Liver (tissue), 9 donors: Measurements from ENCODE around the gene FCHO2. TPM values are rescaled to one million over a fixed set of nuclear protein-coding genes. Genes with fewer than 3 reads are reported as not detected.

Experiments
- DNase-seq: peaks from one replicate; pipeline ENCODE4 v3.0.0-alpha.2; 2017; ENCODE audit warnings: low spot score
- H3K27ac ChIP-seq, 2 donors: one replicate each; pipeline ENCODE4 v1.7.0; 2013; ENCODE audit warnings: inconsistent platforms in 2 of 2, low read length in 2 of 2, control low read depth in 1 of 2, low read depth in 1 of 2, mild to moderate bottlenecking in 1 of 2
- H3K27me3 ChIP-seq, 4 donors: one replicate each; pipeline versions ENCODE4 v1.6.1 to v1.7.0; 2013; ENCODE audit warnings: low read length in 3 of 4, inconsistent platforms in 1 of 4, mild to moderate bottlenecking in 1 of 4, moderate library complexity in 1 of 4; ENCODE audit not compliant: control insufficient read depth in 4 of 4, insufficient read depth in 4 of 4
- H3K36me3 ChIP-seq, 4 donors: one replicate each; pipeline versions ENCODE4 v1.6.1 to v1.7.0; 2013; ENCODE audit warnings: low read length in 3 of 4, mild to moderate bottlenecking in 3 of 4, low read depth in 1 of 4, moderate library complexity in 1 of 4; ENCODE audit not compliant: control insufficient read depth in 4 of 4, insufficient read depth in 3 of 4
- H3K4me1 ChIP-seq, 4 donors: one replicate each; pipeline versions ENCODE4 v1.6.1 to v1.7.0; 2013; ENCODE audit warnings: low read length in 3 of 4, mild to moderate bottlenecking in 3 of 4, moderate library complexity in 1 of 4; ENCODE audit not compliant: control insufficient read depth in 4 of 4, insufficient read depth in 4 of 4
- H3K4me3 ChIP-seq, 3 donors: one replicate each; pipeline versions ENCODE4 v1.6.1 to v1.7.0; 2013; ENCODE audit warnings: low read length in 3 of 3, control low read depth in 1 of 3, low read depth in 1 of 3, mild to moderate bottlenecking in 1 of 3
- H3K9ac ChIP-seq, 2 donors: one replicate each; pipeline ENCODE4 v1.7.0; 2013; ENCODE audit warnings: low read length in 2 of 2, mild to moderate bottlenecking in 2 of 2, moderate library complexity in 2 of 2, control low read depth in 1 of 2, low read depth in 1 of 2
- H3K9me3 ChIP-seq, 4 donors: one replicate each; pipeline versions ENCODE4 v1.6.1 to v1.7.0; 2013; ENCODE audit warnings: low read length in 3 of 4; ENCODE audit not compliant: control insufficient read depth in 4 of 4
- ATF3 ChIP-seq: IDR thresholded peaks from 2 replicates; pipeline ENCODE4 v1.6.1; 2016; ENCODE audit warnings: antibody characterized with exemption
- CTCF ChIP-seq: fragments of 150-350 bp; IDR thresholded peaks from 2 replicates; pipeline ENCODE4 v1.5.1; 2017; ENCODE audit warnings: improper control_type of control experiment, low read depth, low read length; ENCODE audit not compliant: missing input control
- EGR1 ChIP-seq, 2 donors: IDR thresholded peaks; 2 replicates each; pipeline ENCODE4 v1.6.1; 2016 to 2018; ENCODE audit warnings: antibody characterized with exemption in 2 of 2, low read depth in 2 of 2
- FOXA1 ChIP-seq: IDR thresholded peaks from 2 replicates; pipeline ENCODE4 v1.6.1; 2016; ENCODE audit warnings: antibody characterized with exemption
- FOXA2 ChIP-seq: IDR thresholded peaks from 2 replicates; pipeline ENCODE4 v1.6.1; 2016; ENCODE audit warnings: antibody characterized with exemption
- GABPA ChIP-seq, 2 donors: IDR thresholded peaks in 1 of 2; conservative IDR thresholded peaks in 1 of 2; 2 replicates each; pipeline ENCODE4 v1.6.1; 2016; ENCODE audit warnings: antibody characterized with exemption in 2 of 2, mild to moderate bottlenecking in 1 of 2, moderate library complexity in 1 of 2
- HNF4A ChIP-seq, 2 donors: conservative IDR thresholded peaks; 2 replicates each; pipeline ENCODE4 v1.6.1; 2016; ENCODE audit warnings: antibody characterized with exemption in 2 of 2, mild to moderate bottlenecking in 2 of 2
- HNF4G ChIP-seq: IDR thresholded peaks from 2 replicates; pipeline ENCODE4 v1.6.1; 2016; ENCODE audit warnings: antibody characterized with exemption
- JUND ChIP-seq, 2 donors: IDR thresholded peaks; 2 replicates each; pipeline ENCODE4 v1.6.1; 2016; ENCODE audit warnings: antibody characterized with exemption in 2 of 2
- NR2F2 ChIP-seq: IDR thresholded peaks from 2 replicates; pipeline ENCODE4 v1.6.1; 2016; ENCODE audit warnings: antibody characterized with exemption
- RAD21 ChIP-seq, 2 donors: IDR thresholded peaks; 2 replicates each; pipeline ENCODE4 v1.6.1; 2016; ENCODE audit warnings: antibody characterized with exemption in 2 of 2, mild to moderate bottlenecking in 2 of 2
- REST ChIP-seq: IDR thresholded peaks from 2 replicates; pipeline ENCODE4 v1.6.1; 2016; ENCODE audit warnings: antibody characterized with exemption, mild to moderate bottlenecking
- RXRA ChIP-seq, 2 donors: IDR thresholded peaks; 2 replicates each; pipeline ENCODE4 v1.6.1; 2017 to 2018; ENCODE audit warnings: antibody characterized with exemption in 2 of 2, mild to moderate bottlenecking in 1 of 2
- SP1 ChIP-seq: IDR thresholded peaks from 2 replicates; pipeline ENCODE4 v1.6.1; 2018; ENCODE audit warnings: antibody characterized with exemption, mild to moderate bottlenecking
- TAF1 ChIP-seq: conservative IDR thresholded peaks from 2 replicates; pipeline ENCODE4 v1.6.1; 2016; ENCODE audit warnings: antibody characterized with exemption, mild to moderate bottlenecking
- YY1 ChIP-seq: IDR thresholded peaks from 2 replicates; pipeline ENCODE4 v1.6.1; 2016; ENCODE audit warnings: antibody characterized with exemption, mild to moderate bottlenecking
- WGBS: extraction: QIAGEN DNeasy Blood & Tissue Kit; methylation state at CpG from one replicate; pipeline ENCODE4 v1.1.7; 2013; 5-methylcytosine and 5-hydroxymethylcytosine counted together
- polyA plus RNA-seq, 2 donors: library from polyadenylated mRNA; stranded (reverse) in 1 of 2; unstranded in 1 of 2; fragments of 200-250 nt in 1 of 2; fragments of >200 nt in 1 of 2; fragmentation: Nextera tagmentation in 1 of 2; extraction: Ambion mirVana in 1 of 2; gene quantifications; one replicate each; pipeline versions ENCODE4 v1.2.1 to v1.2.3, GENCODE V29; 2013 to 2015
- total RNA-seq, 2 donors: library from RNA; depleted of rRNA; stranded (reverse); fragments of >200 nt; gene quantifications; one replicate each; pipeline ENCODE4 v1.2.3, GENCODE V29; 2014
- TF ChIP-seq, protein P1 (sequence below): IDR thresholded peaks from 2 replicates; pipeline ENCODE4 v1.6.1; 2016; ENCODE audit warnings: antibody characterized with exemption
- TF ChIP-seq, protein P2 (sequence below): IDR thresholded peaks from 2 replicates; pipeline ENCODE4 v1.6.1; 2016; ENCODE audit warnings: antibody characterized with exemption
- donor health status: healthy.
- donor health status: healthy.
- donor health status: healthy.
- donor health status: healthy.
- donor health status: healthy.

Gene FCHO2
- total and polyA plus RNA-seq, 4 donors, result 5.3 to 37.5 (median 9.3) TPM

- no peak for TF ChIP-seq ATF3
Measured at GRCh38 chr5:73129143-73129542, 173.3 kb downstream of the FCHO2 start (continued).

DNA sequence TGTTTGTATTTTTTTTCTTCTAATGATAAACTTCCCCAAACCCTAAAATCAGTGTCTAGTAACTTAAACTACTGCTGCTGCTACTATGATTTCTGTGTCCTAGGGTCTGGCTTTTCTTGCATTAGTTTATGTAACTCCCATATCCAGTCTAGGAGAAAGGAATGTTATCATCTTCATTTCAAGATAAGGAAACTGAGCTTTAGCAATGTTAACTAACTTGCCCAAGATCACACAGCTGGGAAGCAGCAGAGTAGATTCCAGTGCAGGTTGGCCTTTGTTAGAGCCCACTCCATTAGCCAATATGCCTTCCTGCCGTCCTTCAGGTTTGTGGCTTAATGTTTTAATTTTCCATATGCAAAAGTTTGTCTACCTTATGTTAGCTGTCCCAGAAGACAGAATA is 175.0 kb downstream of the FCHO2 start:
- WGBS, result 88% methylated on average over 1 of the region's 1 CpG
- Histone ChIP-seq H3K27ac (no peak overlapping the region), H3K9me3 (no peaks in the 10 kb centered on the region), H3K4me3 (no peak overlapping the region), H3K36me3 (no peaks in the 10 kb centered on the region), H3K9ac (no peak overlapping the region), H3K4me1 (no peaks in the 10 kb centered on the region), H3K27me3 (no peaks in the 10 kb centered on the region)
- no peak for DNase-seq
- no peak for TF ChIP-seq NR2F2
- no peak for TF ChIP-seq FOXA1
- TF ChIP-seq TAF1, result no peak
- no peak for TF ChIP-seq RXRA (IDR thresholded peaks at IDR 0.05)
- no peak for TF ChIP-seq GABPA (IDR thresholded peaks at IDR 0.05 in 1 of 2, conservative IDR thresholded peaks at IDR 0.05 in 1 of 2)
- no peak for TF ChIP-seq CTCF
- no peak for TF ChIP-seq EGR1 (IDR thresholded peaks at IDR 0.05; ENCODE audit: low read depth in 2 of 2)
- no peak for TF ChIP-seq HNF4G
- no peak for TF ChIP-seq ATF3
- no peak for TF ChIP-seq REST
- no peak for TF ChIP-seq YY1
- TF ChIP-seq, protein P1, sequence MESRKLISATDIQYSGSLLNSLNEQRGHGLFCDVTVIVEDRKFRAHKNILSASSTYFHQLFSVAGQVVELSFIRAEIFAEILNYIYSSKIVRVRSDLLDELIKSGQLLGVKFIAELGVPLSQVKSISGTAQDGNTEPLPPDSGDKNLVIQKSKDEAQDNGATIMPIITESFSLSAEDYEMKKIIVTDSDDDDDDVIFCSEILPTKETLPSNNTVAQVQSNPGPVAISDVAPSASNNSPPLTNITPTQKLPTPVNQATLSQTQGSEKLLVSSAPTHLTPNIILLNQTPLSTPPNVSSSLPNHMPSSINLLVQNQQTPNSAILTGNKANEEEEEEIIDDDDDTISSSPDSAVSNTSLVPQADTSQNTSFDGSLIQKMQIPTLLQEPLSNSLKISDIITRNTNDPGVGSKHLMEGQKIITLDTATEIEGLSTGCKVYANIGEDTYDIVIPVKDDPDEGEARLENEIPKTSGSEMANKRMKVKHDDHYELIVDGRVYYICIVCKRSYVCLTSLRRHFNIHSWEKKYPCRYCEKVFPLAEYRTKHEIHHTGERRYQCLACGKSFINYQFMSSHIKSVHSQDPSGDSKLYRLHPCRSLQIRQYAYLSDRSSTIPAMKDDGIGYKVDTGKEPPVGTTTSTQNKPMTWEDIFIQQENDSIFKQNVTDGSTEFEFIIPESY, result no peak
- TF ChIP-seq HNF4A (conservative IDR thresholded peaks at IDR 0.05), result no peak
- TF ChIP-seq, protein P2, sequence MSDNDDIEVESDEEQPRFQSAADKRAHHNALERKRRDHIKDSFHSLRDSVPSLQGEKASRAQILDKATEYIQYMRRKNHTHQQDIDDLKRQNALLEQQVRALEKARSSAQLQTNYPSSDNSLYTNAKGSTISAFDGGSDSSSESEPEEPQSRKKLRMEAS, result no peak
- no peak for TF ChIP-seq JUND (IDR thresholded peaks at IDR 0.05)
- TF ChIP-seq FOXA2, result no peak
- TF ChIP-seq SP1, result no peak
- no peak for TF ChIP-seq RAD21 (IDR thresholded peaks at IDR 0.05)
